Activated gamma-delta T cell treated with Interleukin-2 at 50 U/mL for 16 hours (primary cell): Measurements from ENCODE around the gene PPOX.

Source experiments
- DNase-seq: peaks from one replicate; pipeline ENCODE4 v3.0.0-alpha.2; 2020

Gene PPOX

DNA sequence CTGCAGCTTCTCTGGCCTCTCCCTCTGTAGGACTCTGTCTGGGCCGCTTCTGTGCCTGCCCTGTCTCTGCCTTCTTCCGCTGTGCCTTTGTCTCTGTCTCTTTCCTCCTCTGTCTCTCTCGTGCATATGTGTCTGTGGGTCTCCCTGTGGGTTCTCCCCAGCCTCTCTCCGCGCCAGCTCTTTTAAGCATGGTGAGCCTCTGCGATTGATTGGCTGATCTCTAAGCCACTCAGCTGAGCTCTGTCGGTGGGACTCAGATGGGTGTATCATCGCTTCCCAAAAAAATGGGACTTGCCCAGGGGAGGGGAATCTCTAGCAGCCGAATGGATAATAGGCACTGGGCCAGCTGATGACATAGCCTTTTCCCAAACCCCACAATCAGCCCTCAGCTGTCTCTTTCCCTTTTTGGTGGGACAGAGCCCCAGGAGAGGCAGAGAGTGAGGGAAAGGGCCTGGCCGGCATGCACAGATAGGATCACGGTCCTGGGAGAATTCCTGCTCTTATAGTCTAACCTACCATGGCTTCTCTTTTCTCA lies 32.7 kb downstream of the PPOX start, which contains the start of gene ADAMTS4:
Gene ADAMTS4, minus strand, starts transcription at position 158 of the 535 bp plus-strand sequence. CDS start 427 bp downstream, outside the sequence.
- DNase-seq: no peak

DNA sequence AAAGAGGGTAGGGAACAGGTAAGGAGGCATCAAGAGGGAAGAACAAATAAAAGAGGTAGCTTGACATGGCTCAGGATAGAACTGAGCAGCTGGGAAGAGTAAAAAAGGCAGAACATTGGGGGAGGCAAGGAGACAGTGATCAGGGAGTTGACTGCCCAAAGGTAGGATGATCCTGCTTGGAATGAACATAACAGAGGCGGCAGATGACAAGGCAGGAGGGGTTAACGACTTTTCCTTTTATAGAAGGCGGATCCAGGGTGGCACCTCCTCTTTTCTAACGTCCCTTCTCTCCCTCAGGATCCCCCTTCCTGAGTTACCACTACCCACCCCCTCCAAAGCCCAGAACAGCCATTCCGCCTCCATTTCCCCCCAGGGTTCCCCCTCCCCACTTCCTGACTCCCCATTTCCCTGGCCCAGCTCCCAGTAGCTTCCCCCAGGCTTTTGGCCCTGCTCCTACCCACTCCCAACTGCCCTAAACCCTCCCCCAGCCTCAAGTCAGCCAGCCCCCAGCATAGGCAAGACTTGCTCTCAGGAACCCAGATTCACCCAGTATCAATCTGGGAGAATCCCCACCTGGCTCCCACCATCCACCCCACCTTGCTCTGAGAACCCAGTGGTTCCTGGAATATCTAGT lies 33.4 kb downstream of the PPOX start:
- no peak for DNase-seq

DNA sequence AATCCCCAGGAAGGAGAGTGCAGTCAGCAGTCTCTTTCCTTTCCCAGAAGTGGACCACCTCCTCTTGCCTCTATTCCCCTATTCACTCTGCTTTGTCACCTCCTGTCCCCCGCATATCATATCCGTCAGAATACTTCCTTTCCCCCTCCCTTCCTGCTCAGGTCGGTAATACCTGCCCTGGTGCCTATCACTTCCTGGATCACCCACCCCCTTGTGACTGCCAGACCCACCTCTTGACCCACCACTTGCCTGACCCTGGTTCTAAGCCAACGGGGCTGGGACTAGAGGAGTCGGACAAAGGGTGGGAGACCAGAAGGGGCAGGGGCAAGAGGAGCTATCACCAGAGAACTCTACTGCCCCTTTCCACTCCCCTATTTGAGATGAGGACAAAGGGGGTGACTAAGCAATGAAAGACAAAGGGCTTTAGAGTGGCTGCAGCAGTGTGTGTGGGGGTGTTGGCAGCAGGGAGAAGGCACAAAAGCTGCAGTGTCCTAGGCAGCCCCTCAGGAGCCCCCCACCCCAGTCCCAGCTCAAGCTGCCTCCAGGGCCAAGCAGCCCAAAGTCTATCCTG lies 34.3 kb downstream of the PPOX start:
- no peak for DNase-seq

DNA sequence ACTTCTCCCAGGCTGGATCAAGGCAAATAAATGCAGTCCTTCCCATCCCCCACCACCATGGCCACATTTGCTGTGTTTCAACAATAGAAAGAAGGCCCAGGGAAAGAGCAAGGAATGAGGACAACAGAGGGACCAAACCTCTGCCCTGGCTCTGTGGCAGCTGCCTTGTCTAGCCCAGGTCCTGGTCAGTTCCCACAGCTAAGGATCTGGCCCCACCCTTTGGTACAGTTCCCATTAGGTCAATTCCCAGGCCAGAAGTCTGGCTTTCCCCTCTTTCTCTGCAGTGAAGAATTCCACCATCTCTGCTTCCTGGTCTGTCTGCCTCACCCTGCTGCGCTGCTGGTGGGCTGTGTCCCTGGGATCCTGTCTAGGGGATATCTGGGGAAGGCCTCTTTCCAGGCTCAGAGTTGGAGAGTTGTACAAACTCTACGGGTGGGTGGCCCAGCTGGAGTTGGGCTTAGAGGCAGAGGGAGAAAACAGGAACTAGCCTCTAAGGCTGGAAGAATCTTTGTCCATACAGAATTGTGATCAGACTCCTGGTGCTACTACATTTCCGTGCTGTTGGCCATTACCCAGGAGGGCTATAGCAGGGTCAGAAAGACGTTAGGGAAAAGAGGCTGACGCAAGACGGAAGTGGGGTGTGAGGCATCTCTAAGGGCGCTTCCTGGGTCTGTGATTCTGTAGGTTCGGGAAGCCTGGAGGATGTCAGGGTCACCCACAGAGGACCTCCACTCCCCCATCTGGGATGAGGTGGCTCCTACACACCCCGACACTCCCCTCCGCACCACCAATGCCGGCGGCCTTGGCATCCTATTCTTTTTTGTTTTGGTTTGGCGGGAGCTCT lies 35.0 kb downstream of the PPOX start:
- DNase-seq: no peak

DNA sequence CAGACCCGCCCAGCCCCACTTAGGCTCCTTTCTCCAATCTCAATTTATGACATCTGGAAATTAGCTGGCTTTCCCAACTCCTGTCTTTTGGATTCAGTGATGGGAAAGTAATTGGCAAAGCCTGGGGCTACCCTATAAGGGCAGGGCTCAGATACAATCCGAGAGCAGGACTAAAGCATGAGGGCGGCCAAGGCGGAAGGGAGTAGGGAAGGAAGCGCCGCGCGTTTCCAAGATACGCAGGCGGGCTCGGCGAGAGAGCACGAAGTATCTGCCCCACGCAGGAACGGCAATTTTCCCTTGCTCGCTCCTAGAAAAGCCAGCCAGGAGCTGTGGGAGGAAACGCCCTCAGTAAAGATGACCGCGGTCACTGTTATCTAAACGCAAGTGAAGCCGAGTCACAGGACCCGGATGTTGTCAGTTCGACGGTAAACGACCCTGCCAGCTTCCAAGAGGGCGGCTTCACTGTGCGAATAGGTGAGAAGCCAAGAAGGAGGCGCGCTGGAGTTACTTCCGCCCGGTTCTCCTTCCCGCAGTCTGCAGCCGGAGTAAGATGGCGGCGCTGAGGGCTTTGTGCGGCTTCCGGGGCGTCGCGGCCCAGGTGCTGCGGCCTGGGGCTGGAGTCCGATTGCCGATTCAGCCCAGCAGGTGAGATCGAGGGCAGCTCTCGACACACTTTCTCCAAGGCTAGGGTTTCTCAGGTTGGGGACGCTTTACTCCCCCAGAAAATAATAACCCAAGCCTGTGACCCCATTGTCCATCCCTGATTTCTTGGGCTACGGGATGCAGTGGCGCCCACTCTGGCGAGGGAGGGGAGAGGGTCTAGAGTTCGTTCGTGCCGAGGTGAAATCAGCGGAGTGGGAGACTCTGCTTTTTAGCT lies 35.8 kb downstream of the PPOX start, which contains the start of gene NDUFS2:
Gene NDUFS2, plus strand, starts transcription at position 532 of the 877 bp plus-strand sequence. Its CDS starts 19 bp downstream, at position 551.
- DNase-seq: peak; percentile 95

DNA sequence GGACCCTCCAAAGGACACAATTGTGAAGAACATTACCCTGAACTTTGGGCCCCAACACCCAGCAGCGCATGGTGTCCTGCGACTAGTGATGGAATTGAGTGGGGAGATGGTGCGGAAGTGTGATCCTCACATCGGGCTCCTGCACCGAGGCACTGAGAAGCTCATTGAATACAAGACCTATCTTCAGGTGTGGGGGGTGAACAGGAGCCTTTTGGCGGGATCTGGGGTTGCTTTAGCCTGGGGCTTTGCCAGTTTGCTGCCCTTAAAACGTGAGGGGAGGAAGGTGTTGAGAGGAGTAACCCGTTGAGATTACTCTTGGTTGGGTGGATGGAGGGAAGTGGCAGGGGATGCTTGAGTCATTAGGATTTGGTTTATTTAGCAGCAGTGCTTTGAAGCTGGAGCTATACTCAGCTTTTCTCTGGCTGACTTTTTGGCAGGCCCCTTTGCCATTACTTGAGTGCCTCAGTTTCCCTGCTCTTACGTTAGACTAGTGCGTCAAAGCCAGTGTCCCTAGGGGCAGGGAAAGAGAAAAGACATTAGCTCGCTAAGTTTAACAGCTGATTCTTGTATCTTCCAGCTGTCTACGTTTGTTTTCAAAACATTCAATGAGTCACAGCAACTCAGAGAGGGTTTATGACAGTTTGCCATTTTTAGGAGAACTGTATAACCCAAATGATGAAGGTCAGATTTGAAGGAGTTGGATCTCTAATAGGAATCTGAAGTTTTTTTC lies 40.4 kb downstream of the PPOX start:
- no peak for DNase-seq

DNA sequence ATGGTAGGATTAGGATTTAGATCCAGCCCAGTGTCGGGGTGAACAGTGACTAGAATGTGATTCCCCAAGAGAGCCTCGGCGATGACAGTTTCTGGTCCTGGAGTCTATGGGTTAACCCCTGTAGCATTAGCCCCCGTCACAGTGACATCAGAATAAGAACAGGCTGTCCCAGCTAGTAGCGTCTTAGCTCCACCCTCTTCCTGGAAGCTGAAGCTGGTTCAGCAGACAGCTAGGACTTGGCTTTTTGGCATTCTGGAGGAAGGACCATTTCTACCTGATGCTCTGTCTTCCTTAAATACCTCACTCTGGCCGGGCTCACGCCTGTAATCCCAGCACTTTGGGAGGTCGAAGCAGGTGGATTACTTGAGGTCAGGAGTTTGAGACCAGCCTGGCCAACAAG lies 40.9 kb downstream of the PPOX start:
- DNase-seq: no peak

DNA sequence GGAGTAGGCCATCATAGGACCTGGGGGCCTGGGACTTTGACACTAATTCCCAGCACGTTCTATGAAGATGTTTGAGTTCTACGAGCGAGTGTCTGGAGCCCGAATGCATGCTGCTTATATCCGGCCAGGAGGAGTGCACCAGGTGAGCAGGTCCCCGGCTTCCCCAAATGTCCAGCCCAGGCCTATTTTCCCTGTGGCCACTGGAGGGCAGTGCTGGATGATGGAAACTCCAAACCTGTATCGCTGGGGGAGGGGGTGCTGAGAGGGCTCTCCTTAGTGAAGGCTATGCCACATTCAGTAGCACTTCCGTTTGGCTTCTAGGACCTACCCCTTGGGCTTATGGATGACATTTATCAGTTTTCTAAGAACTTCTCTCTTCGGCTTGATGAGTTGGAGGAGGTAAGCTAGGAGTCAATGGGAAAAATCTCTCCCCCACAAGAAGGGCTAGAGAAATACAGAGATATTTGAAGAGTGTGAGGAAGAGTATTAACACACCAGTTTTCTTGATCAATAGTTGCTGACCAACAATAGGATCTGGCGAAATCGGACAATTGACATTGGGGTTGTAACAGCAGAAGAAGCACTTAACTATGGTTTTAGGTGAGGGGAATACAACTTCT lies 43.7 kb downstream of the PPOX start:
- peak; percentile 70 for DNase-seq

DNA sequence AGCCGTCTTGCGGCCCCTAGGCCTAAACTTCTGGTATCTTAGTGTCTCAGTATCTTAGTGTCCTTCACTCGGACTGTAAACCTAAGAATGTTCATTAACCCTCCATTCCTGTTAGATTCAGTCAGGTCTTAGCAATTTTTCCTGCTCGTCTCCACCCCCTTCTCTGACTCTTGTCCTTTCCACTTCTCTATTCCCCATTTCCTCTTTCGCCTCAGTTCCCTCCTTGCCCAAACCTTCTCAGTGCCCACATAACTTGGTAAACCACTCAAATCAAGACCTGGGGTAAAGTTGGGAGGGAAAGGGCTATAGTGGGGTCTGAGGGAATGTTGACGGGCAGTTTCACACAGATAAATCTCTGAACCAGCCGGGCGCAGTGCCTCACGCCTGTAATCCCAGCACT lies 48.1 kb downstream of the PPOX start:
- DNase-seq: no peak

DNA sequence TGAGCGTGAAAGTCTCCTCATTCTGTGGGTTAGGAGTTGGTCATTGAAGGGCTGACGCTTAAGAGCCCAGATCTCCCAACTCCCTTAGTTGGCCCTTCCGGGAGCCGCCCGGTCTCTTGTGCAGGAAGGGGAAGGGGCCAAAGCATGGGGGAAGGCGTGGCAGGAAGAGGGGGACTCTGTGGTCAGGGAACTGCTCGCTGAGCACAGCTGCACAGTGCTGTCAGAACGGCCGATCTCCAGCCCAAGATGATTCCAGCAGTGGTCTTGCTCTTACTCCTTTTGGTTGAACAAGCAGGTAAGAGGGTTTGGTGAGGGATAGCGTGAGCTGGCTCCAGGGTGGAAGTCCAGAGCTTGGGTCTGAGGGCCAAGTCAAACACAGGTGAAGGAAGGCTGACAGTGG lies 48.9 kb downstream of the PPOX start, which contains the start of gene FCER1G:
Gene FCER1G, plus strand, starts transcription at position 220 of the 400 bp plus-strand sequence. Its CDS starts 27 bp downstream, at position 247.
- no peak for DNase-seq

DNA sequence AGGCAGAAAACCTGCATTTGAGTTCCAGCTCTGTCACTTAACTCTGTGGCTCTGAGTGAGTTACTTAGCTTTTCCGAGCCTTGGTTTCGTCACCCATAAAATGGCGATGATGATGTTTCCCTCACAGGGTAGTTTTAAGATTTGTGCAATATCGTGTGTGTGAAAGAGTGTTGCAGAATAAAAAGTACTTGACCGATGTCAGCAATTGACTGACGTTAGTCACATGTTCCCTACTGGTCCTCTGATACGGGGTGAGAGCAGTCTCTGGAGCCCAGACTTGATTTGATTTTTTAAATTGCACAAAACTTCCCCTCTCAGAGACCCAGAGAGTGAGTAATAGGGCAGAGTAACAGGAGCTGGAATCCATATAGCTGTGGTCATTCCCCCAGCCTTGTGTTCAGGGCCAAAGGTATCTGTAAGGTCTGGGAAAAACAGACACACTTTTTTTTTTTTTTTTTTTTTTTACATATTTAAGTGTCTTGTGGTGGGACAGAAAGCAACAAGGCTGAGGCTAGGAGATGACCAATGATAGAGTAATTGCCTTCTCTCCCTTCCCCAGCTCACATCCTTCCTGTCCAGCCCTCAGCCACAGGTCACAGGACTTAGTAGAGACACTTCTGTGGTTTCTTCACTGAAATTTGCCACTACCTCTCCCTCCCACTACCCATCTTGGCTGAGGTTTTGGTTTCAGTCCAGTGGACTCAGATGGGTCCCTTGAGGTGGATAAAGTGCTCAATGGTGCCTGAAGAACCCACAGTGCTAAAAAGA lies 50.9 kb downstream of the PPOX start:
- no peak for DNase-seq

DNA sequence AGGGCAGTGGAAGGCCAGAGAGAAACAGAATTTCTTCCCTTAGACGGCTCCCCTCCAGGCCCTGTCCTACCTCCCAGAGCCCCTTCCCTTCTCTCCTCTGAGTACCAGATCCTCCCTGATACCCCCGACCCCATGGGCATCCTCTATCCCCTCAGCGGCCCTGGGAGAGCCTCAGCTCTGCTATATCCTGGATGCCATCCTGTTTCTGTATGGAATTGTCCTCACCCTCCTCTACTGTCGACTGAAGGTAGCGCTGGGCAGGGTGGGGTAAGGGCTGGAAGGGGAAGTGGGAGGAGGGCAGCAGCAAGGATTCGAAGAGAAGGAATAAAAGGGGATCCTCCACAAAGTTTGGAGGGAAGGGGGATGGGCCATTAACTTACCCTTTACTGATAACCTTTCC lies 51.6 kb downstream of the PPOX start:
- DNase-seq: no peak

DNA sequence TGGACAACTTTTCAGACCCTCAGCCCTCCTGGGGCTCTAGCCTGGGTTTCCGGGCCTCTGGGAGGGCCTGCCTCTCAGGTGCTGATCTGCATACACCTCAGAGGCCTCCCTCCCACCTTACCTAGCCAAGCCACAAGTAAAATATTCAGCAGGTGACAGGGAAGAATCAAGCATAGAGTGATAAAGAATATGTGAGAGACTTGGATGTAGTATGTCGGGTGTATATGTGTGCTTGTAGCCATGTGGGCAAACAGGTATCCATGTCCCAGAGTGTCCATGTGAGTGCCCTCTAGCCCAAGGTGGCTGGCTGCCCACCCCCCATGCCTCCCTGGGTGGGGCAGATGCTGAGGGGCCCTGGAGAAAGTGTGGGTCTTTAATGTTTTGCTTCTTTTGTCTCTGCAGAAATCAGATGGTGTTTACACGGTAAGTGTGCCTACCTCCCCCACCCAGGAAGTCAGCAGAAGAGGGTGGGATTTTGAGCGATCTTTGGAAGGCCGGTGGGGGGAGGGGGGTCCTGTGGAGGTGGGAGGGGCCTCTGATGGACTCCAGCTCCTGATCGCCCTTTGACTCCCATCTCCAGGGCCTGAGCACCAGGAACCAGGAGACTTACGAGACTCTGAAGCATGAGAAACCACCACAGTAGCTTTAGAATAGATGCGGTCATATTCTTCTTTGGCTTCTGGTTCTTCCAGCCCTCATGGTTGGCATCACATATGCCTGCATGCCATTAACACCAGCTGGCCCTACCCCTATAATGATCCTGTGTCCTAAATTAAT lies 52.3 kb downstream of the PPOX start:
- no peak for DNase-seq

DNA sequence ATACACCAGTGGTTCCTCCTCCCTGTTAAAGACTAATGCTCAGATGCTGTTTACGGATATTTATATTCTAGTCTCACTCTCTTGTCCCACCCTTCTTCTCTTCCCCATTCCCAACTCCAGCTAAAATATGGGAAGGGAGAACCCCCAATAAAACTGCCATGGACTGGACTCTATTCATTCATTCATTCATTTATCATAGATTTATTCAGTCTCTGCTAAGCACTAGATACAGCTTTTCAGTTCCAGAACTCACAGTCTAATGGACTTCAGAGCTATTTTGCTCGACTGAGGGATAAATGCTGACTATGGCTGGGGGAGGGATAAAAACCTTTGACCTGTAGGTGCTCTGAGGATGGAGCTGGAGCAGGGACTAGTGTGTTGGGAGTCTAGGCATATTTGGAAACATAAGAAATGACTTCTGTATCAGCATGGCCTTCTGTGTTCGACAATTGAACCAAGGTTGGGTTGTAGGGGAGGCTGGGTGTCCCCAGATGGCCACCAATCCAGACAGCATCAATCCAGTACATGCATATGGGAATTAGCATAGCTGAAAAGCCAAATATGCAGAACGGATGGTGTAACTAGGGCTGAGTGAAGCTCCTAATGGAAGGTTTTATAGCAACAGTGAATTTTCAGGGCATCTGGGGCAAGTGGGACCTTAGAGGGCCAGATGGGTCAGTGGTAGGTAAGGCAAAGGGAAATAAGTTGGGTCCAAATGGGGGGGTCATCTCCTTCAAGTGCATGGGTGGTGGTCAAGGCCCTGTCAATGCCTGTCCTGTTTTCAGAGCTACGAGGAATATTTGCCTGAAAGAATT lies 53.1 kb downstream of the PPOX start:
- no peak for DNase-seq

DNA sequence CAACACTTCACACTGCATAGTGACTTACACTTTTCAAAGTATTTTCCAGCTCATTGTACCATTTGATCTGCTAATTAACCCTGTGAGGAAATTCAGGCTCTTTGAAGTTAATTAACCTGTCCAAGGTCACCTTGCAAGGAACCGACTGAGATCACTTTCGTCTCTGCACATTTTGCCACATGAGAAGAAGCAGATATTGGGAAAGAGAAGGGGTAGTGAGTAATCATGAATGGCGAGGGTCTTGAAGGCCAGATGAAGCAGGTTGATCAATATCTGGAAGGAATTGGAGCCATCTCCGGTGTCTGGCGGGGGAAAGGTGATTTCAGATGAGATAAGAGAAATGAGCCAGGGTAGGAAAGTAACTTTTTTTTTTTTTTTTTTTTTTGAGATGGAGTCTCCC lies 53.8 kb downstream of the PPOX start:
- no peak for DNase-seq
